NCI-H460 (cell line): ENCODE results near the gene MAN1A1. TPM values are rescaled to one million over a fixed set of nuclear protein-coding genes. Genes with fewer than 3 reads are reported as not detected.

ENCODE experiments used
- DNase-seq: peaks from one replicate; pipeline ENCODE4 v3.0.0-alpha.2; 2016; ENCODE audit warnings: low read depth; ENCODE audit errors: extremely low read depth
- total RNA-seq: library from RNA; depleted of rRNA; stranded (reverse); fragments of >200 nt; shearing (Covaris generic); gene quantifications from 2 replicates; pipeline ENCODE4 v1.2.3, GENCODE V29; 2014

The MAN1A1 gene
- total RNA-seq, 1 experiment from 2014 or later = 0.10 TPM

DNA sequence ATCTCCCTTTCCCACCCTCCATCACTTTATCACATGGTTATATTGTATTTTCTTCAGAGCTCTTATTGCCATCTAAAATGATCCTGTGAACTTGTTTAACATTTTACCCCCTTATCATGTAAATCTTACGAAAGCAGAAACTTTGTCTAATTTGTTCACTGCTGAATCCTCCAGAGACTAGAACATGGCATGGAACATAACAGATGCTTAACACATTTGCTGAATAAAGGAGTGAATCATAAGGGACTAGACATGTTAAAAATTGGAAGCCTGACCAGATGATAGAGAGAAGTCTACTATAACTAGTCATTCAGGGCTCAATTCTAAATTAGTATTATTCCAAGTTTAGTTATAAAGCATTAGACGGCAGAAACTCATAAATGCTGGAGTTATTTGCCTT lies 73.3 kb downstream of the MAN1A1 start:
- DNase-seq = no peak

DNA sequence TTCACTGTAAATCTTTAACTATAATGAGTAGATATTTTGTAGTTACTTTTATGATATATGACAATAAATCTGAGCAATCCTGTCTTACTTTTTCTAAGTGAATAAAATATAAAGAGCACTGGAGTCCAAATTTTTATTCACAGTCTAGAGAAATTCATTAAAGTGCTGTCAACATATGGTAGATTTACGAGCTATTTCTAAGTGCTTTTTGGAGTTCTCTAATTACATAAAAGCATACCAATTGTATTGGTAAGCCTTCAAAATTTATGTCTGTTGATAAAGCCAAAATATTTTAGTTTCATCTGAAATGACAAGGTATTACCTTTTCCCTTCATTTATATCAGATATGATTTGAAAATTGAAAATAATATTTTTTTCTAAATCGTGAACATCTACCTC lies 75.4 kb downstream of the MAN1A1 start:
- no peak for DNase-seq

DNA sequence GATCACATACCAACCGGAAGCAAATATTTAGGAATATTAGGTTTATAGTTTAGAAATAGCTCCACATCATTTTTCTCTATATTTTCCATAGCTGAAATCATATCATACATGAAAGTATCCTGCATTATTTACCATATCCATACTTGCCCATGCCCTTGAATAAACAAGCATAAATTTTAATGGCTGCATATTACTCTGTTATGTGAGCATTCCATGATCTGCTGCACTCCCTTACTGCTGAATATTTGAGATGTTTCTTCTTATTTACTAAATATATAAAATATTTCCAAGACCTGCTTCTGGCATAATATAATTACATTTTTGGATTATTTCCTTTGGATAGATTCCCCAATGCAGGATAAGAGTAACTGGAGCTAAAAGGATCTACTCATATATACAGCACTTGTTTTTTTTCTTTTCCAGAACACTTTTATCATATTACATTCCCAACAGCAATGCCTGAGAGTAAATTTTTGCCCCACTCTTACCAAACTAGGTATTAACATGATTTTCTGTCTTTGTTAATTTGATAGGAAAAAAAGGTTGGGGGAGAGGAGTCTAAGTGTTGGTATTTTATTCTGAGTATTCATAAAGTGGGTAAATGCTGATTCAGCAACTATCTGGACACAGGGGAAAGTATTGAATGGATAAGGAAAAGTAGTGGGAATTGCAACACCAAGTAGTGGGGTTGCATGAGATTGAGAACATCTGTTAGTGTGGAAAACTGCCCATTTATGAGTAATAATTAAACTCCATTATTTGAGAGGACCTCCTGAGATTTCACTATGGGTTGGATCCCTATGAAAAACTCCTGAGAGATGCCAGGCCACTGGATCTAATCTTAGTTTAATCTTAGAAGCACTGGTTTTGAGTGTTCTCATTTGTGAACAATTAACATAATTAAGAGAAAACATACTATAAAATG lies 76.0 kb downstream of the MAN1A1 start:
- DNase-seq = no peak

DNA sequence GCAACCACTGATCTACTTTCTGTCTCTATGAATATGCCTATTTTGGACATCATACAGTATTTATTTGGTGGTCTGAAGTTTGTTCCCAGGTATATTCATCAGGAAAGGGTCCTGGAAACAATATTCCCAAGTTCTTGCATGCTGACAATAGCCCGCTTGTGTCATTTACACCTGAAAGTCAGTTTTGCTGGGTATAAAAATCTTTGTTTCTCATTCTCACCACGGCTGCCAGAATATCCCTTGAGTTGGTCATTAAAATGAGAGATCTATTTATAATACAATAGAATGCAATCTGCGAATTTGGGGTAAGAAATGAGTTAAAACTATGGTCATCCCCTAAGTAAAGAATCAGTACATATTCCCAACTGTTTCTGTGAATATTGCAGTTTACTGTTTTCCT lies 79.0 kb downstream of the MAN1A1 start:
- no peak for DNase-seq

DNA sequence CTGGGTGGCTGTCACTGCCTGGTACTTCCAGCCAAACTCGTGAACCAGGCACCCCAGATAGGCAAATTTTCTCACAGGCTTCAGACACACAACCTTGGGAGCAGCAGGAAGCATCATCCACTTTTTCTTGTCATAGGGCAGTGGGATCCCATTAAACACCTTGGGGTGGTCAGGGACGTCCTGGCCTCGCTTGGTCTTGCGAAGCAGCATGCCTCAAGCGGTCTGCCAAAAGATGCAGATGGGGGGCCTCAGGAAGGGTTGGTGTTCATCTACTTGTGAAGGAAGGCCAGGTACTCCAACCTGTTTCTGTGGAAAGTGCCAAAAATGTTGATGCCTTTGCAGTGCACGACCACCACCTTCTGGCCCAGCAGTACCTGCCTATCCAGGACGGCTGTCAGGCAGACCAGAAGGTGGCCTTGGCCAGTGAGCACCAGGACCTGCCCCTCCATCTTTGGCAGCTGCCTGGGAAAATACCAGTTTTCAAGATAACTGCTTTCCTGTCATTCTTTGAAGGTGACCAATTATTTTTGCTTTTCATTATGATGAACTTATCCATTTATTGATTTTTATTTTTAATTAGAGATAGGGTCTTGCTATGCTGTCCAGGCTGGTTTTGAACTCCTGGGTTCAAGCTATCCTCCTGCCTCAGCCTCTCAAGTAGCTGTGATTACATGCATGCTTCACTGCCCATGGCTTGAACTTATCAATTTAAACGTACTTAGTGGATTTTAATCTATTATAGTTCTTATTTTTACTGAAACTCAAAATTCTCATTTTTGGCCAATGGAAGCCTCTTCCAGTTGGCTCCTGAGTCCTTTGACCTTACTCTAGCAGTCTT lies 80.1 kb downstream of the MAN1A1 start:
- no peak for DNase-seq

- DNase-seq = no peak
Measured at GRCh38 chr6:119267126-119267905, 82.2 kb downstream of the MAN1A1 start.

DNA sequence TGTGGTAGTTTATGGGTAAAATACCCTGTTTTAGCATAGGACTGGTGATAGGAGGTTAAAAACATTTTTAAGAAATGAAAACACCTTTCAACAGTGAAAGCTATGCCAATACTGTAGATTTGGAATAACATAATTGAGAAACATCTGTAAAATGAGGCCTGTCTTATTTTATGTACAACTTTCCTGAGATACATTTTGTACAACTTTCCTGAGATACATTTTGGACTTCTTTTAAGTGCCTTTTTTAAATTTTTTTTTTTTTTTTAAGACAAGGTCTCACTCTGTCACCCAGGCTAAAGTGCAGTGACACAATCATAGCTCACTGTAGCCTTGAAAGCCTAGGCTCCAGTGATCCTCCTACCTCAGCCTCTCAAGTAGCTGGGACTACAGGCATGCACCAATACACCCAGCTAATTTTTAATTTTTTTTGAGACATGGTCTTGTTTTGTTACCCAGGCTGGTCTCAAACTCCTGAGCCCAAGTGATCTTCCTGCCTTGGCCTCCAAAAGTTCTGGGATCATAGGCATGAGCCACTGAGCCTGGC lies 84.6 kb downstream of the MAN1A1 start:
- DNase-seq = no peak

- DNase-seq = no peak
Measured at GRCh38 chr6:119262612-119263011, 86.9 kb downstream of the MAN1A1 start.

GRCh38 chr6:119261944-119262284 lies 87.6 kb downstream of the MAN1A1 start:
- DNase-seq = no peak

DNA sequence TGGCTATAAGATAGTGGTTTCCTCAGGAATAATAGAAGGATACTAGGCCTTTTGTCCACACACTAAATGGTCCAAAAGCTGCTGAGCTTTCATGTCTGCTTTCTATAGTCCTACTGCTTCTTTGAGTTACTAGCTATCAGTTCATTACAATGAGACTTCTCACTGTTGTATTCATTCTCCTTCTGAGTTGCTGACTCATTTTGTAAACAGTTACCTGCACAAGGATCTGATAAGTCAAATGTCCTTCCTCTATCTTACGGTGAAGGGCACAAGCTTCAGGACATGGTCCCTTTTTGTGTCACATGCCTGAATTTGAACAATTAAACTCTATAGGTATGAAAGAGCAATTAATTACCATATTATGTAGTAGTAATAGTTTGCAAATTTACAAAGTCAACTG lies 90.5 kb downstream of the MAN1A1 start:
- no peak for DNase-seq

GRCh38 chr6:119257726-119258125 lies 91.8 kb downstream of the MAN1A1 start:
- DNase-seq = no peak

DNA sequence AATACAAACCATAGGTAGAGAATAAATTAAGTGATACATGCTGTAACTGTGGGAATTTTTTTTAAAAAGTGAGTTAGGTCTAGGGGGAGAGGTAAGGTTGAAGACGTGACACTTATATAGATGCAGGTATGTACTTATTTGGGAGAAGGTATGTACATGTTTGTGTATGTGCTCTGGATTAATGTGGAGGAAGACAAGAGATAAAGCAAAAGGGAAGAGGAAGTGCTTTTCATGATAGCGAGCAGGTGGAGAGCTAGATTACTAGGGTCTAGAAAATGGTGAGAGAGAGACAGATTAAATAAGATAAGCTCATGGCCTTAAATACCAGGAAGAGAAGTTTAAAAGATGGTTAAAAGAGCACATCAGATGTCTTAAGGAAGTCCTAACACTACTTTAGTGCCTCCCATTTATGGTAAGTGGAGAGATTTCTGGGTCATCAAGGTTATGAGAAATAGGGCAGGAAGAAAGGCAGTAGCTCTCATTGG lies 92.5 kb downstream of the MAN1A1 start:
- no peak for DNase-seq

- no peak for DNase-seq
Measured at GRCh38 chr6:119256392-119256791, 93.2 kb downstream of the MAN1A1 start.

DNA sequence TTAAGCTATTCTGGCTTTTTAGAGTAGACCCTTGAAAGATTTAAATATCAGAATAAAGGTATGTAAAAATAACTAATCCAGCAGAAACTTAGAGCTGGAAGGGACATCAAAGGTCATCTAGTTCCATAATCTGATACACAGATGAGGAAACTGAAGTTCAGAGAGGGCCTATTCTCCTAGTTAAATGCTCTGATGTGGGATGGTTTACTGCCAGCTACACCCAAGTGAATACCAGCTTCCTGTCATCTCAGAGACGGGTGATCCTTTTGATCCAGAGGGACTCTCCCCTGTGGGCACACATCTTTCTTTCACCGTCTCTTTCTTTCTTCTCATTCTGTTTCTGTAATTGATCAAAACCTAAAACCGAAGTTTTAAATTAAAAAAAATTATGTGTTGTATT lies 94.1 kb downstream of the MAN1A1 start:
- DNase-seq = no peak

DNA sequence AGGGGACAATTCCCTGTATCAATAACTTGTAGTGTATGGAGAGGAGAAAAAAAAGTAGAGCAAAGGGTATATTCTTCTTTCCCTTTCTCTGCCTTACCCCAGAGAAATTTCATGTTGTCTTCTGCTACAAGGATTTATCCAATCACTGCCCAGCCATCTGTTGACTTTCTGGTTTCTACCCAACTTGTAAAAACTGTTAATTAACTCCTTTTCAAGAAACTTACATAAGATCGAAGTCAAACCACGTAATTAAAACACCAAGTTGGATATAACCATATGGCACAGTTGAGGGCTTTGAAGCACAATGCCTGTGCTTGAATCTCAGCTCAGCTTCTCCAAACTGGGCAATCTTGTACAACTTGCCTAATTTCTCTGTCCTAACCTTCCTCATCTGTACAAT lies 99.5 kb downstream of the MAN1A1 start:
- no peak for DNase-seq

DNA sequence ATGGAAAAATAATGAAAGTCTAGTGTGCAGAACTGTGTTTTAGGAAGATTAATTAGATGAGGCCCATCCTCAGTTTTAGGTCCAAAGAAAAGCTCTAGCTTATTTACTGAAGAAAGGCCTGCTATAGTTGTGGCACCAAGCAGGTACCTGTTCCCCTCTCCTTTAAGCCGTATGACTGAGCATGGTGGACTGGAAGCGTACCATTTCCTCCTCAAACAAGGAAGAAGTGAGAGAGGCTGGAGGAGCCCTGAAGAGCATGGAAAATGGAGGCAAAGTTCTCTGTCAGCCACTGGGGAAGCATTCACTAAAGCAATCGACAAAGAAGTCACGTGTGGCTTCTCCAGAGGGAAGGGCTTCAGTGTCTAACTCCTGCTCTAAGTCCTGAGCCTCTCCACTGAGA lies 100.2 kb downstream of the MAN1A1 start:
- no peak for DNase-seq

- no peak for DNase-seq
Measured at GRCh38 chr6:119247504-119247903, 102.1 kb downstream of the MAN1A1 start.

- no peak for DNase-seq
Measured at GRCh38 chr6:119243657-119244056, 105.9 kb downstream of the MAN1A1 start.

DNA sequence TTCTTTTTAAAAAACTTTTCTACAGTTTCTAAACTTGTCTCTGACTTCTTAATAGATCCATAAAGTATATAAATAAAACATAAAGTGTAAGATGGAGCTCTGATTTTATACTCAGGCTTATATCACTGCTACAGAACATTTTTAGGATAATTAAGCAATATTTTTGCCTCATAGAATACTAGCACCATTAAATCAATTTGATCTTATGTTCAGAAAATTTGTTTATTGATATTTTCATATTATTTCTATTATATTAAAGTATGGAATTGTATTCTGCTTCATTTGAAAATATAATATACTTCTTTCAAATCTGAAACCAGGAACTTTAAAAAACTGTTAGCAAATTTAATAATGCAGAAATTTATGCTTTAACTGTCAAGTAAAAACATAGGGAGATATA lies 106.5 kb downstream of the MAN1A1 start:
- DNase-seq = no peak

DNA sequence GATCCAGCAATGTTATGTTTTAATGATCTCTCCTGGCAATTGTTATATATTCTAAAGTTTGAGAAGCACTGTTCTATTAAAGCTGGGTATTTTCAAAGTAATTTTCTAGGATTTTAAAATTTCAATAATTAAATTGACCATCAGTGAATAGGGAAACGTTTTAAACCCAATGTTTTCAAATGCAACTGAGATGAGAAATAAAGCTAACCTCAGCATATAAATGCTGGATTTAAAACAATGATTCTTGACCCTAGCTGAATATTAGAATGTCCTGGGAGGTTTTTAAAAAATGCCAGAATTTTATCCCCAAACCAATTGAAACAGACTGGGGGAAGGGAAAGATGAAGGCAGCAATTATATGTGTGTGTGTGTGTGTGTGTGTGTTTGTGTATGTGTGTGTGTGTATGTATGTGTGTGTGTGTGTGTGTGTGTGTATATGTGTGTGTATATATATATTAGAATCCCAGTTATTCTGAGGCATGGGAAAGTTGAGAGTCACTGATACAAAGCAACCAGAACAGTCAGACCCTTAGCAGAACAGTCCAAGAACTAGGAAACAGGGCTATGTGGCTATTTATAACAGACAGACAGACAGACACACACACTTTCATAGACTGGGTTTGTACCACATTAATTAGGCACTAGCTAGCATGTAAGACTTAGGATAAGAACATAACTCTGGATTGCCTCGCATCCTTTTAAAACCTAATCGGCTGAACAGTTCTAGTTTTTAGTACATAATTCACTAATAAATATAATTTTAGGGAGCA lies 107.8 kb downstream of the MAN1A1 start:
- no peak for DNase-seq
